ENCODE data around the gene FMNL2.
"Not testable (repeated sequence)": the region's sequence is repeated elsewhere in the genome, so short reads cannot be mapped to it uniquely, and the experiment has no call there.

Gene FMNL2

DNA sequence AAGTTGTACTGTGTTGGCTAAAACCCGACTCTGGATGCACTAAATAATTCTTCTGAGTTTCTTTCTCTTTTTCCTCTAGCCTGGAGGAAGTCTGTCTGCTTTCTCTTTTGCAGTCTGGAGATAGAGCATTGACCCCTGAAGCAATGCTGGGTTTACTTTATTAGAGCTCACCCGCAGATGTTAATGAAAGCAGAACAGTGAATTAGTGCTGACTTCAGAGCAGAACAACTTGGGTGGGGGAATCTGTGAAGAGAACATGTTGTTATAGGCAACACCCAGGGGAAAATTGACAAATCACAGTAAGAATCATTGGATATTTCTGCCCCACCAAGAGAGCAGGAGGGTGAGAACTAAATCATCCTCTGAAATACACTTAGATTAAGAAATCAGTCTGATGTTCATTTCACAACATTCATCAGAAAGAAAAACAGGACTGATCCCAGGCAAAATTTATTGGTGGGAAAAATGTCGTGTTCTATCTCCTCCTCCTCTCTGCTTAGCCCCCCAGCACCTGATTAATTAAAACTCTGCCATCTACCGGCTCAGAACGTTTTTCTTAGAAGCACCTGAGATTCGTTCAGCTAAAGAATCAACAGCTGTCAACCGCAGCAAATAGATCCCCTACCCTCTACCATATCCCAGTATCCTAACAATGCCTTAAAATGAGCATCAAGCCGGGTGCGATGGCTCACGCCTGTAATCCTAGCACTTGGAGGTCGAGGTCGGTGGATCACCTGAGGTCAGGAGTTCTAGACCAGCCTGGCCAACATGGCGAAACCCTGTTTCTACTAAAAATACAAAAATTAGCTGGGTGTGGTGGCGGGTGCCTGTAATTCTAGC is 165.1 kb downstream of the FMNL2 start:
- no peak for DNase-seq

DNA sequence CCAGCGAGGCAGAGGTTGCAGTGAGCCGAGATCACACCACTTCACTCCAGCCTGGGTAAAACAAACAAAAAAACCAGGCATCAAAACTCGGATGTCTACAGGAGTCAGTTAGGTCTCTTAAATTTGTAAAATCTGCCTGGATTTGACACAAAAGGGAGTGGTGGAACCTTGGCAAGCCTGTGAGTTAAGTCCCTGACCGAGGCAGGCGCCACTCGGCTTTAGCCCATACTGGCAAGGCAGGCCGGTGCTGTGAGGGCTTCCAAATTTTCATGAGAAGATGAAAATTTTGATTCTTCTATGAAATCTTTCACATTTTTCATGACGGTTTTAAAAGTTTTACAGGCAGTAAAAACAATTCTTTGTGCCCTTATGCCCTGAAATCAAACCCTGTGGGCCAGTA is 165.8 kb downstream of the FMNL2 start:
- DNase-seq = no peak

DNA sequence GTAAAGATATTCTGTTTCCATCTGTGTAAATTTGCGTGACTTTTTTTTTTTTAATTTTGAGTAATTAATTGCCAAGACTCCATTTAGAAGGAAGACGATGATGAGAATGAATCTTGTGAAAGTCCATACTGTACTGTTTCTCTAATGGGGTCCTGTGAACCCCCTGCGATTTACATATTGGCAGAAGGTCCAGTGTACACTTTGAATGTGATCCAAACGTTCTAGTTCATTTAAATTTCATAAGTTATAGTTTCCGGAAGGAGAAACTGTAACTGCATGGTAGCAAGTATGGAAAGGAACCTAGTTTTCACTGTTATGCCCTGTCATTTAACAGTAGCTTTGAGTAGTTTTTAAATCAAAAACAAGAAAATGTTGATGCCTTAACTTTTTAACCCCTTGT is 166.7 kb downstream of the FMNL2 start:
- no peak for DNase-seq

DNA sequence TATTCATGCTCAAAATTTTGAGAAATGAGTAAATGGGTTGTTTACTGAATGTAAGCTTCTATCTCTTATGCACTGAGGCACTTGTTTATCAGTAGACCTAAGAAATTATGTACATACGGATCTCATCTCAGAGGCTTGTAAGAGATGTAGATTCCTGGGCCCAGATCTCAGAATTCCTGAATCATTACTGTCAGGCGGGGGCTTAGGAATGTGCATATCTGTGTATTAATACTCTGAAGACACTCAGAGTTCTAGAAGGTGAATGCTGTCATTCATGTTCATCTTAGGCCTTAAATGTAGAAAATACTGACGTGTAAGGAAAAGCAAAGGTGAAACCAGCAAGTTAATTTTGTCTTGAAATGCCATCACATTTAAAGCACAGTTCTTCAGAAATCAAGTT is 169.6 kb downstream of the FMNL2 start:
- DNase-seq = no peak

DNA sequence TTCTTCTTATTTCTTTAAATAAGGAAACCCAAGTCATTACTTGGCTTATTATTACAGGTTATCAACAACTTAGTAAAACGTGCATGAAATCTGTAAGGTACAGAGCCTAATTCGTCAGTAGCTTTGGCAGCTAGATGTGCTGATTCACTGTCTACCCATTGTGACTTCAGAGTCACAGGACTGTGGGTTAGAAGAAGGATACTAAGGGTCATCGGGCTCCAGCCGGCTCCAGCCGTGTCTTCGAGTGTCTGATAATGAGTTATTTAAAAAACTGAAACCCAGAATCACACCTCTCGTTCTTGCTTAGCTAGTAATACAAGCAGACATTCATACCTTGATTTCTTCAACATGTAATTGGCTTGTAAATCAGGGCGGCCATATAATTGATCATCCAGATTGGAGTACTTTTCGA is 170.5 kb downstream of the FMNL2 start:
- DNase-seq = no peak

DNA sequence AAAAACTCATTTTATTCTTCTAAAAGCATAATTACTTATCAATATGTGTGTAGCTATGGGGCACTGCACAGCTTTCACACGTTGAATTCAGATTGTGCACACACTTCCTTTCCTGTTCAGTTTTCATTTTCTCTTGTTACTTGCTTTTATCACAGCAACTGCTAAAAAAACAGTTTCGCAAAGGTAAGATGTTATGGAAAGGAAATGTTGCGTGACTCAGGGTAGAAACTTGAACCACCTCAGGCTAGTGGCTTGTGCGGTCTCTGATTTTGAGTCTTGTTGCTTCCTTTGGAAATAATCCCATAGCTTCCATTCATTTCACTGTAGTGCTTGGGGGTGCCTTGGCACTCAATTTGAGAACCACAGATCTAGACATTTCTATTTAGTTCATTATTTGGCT is 171.9 kb downstream of the FMNL2 start:
- no peak for DNase-seq

DNA sequence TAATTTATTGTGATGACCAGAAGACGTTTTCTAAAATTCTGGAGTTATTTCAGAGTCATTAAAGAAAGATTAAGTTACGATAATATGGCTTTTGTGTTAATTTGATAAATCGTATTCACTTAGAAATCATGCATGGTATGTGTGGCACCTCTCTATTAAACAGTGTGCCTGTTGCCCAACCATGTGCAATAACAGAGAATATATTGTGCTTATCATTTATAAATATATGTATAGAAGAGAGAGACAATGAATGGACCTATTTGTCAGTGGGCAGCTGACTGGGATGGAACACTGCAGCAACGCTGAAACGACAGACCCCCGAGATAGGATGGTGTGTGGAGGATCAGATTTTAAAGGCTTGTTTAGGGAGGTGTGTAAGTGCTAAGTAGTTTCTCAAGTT is 172.9 kb downstream of the FMNL2 start:
- DNase-seq = no peak

DNA sequence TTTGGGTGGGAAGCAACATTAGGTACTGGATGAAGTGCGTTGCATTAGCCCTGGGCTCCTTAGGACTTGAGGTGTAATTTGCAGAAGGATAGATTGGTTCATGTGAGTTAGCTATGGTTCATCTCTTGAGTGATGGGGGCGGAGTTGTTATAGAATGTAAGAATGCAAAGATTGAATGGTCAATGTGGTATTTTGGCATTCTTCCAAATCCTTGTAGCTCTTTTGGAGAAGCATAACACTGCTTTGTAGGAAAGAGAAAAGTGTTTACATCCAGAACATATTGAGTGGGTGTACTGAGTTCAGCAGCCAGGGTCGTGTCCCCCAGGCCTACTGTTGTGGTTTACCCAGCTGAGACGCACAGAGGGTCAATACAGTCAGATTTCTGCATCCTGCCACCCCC is 173.5 kb downstream of the FMNL2 start:
- no peak for DNase-seq

DNA sequence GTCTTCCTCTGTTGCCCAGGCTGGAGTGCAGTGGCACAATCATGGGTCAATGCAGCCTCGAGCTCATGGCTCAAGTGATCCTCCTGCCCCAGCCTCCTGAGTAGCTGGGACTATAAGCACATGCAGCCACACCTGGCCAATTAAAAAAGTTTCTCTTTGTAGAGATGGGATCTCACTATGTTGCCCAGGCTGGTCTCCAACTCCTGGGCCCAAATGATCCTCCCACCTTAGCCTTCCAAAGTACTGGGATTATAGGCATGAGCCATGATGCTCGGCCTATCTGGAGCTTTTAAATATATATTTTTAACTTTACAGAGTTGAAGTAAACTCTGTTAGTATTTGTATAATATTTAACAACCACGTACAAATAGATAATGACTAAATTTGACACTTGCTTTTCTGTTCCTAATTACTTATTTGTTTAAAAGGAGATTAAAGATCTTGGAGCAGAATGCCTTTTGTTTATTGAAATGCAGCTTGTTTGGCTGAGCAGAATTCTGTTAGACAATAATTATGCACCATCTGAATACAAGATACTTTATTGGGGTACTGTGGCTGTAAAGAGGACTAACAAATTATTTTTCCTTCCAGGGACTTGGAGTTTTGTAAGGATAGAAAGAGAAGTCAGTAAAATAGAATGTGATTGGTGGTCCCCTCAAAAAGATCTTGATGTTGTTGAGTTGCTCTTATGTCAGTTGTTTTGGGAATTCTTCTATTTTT is 175.0 kb downstream of the FMNL2 start:
- no peak for DNase-seq

DNA sequence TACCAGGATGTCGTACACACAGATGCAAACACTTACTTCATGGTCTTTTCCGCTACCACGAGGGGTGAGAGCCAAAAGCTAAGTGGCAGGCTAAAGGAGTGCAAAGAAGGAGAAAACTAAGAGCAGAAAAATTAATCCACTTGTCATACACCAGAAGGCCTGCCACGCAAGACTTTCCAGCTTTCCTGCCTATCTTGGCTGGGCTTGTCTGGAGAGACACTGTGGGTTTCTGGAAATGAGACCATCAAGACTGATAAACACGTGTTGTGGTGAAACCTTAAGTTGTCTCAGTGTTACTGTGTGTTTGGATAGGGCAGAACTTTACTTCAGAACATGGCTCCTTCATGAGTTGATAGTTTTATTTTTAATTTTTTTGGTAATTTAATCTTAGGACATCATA is 175.6 kb downstream of the FMNL2 start:
- no peak for DNase-seq

DNA sequence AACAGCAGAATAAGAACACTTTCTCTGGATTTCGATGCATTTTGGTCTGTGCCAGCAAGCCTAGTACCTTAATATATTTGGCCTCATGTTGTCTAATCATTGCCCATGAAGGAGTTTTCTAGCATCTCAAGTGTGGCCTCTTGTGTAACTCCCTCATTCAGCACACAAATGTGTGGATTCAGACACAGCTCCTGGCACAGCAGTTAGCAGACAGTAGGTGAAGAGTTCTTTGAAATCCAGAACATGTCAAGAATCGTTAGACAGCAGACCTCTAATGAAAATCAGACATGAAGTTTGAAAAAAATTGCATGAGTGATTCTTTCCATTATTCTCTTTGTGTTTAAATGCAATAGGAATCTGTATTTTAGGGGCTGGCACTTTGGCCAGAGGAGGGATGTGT is 177.0 kb downstream of the FMNL2 start:
- DNase-seq = no peak

DNA sequence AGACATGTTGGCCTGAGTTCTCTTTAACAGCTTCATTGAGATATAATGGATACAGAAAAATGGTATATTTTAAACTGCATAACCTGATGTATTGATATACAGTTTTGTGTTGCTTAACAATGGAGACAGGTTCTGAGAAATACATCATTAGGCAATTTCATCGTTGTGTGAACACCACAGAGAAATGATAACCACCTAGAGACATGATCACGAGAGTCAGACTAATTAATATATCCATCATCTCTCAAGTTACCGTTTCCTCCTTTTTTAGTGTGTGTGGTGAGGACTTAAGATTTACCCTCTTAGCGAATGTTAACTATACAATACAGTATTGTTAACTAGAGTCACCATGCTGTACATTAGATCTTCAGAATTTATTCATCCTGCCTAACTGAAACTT is 178.1 kb downstream of the FMNL2 start:
- DNase-seq = no peak

DNA sequence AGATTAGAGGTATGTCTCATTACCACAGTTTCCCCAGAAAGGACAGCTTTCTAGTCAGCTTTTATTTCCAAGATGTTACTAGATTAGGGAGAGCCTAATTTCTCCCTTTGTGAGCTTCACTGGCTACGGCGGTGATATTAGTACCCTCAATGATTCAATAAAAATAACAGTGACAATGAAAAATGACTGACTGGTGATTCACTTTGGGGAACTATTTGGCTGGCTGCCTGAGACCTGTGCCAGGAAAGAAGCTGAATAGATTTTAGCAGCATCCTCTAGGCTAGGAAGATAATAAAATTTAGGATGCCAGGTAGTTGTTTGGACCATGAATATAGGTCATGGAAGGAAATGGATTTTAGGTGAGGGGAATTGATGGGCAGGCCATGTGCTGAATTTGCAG is 178.7 kb downstream of the FMNL2 start:
- no peak for DNase-seq

DNA sequence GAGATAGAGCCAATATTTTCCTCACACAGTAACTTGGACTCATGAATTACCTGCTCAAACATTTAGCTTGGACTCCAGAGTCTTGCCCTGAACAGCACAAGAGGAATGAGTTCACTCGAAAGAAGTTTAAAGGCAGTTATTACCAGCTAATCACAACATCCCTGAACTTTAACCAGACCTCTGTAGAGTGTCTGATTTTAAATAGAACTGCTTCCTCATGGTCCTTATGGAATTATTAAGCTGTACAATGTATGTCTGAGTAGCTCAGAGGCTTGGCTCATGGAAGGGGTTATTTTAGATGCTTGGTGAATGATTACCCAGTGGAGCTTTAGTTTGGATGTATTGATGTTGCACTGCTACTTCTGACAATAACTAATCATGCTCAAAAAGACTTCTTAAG is 183.1 kb downstream of the FMNL2 start:
- no peak for DNase-seq

DNA sequence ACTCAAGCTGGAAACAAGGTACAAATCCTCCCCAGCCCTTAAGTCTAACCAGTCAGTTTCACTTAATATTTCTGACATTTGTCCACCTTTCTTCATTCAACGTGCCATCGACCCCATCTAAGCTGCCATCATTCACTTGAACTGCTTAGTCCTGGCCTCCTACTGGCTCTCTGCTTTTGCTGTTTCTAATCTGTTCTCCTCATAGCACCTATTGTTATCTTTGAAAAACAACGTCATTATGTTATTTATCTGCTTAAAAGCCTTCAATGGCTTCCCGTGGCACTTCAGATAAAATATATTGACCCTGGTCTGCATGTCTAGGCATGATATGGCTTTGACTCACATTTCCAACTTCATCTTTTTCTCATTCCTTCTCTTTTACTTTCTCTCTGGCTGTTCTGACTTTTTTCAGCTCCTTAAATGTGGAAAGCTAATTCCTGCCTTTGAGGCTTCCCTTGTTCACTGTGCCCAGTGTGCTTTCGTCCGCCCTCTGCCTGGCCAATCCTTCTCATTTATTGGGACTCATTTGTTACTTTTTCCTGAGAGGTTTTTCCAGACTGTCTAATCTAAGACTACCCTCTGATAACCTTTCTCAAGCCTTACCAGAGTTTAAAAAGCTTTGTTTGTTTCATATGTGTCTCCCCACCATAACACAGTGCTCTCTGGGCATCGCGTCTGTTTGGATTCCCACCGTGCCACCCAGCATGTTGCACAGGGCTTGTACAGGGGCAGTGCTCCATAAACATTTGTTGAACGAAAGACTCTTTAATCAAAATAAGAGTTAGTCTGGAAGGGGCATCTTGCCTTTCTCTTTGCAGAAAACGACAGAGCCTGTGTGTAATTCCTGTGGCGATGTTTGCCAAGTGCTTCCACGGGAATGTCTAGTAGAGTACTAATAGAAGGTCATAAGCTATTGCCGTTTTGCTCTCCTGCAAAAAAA is 183.9 kb downstream of the FMNL2 start:
- no peak for DNase-seq

DNA sequence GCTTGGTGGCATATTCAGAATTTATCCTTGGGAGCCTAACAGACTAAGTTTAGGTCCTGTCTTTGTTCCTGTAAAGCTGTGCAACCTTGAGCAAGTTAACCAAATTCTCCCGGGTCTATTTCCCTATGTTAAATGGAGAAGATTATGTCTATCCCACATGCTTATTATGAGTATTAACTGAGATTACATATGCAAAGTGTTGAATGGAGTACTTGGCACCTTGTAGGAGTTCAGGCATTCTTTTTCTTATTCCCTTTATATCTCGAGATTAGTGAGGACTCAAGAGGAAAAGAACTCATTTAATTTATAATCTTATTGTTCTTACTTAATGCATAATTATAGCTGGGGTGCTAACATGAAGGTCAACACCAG is 184.6 kb downstream of the FMNL2 start:
- no peak for DNase-seq

DNA sequence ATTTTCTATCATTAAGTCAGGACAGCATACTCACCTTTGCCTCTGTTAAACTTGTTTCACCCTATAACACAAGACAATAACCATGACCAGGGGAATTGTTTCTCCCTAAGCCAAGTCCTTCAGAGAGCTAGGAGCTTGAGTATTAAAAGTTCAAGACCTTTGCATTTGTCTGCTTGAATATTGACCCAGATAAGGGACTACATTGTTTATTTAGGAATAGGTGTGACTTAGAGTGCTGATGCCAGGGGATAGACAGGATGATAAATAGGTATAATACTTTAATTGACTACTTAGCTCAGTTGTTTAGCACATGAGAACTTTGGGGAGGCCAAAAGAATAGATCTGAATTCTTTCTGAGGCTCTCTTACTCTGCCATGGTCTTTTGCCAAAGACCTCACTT is 185.8 kb downstream of the FMNL2 start:
- DNase-seq = no peak

DNA sequence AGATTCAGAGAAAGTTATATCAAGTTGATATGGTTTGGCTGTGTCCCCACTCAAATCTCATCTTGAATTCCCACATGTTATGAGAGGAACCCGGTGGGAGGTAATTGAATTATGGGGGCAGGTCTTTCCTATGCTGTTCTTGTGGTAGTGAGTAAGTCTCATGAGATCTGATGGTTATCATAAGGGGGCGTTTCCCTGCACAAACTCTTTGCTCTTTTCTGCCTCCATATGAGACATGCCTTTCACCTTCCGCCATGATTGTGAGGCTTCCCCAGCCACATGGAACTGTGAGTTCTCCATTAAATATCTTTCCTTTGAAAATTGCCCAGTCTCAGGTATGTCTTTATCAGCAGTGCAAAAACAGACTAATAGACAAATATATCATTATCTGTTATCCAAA is 187.5 kb downstream of the FMNL2 start:
- DNase-seq = not testable (repeated sequence)

DNA sequence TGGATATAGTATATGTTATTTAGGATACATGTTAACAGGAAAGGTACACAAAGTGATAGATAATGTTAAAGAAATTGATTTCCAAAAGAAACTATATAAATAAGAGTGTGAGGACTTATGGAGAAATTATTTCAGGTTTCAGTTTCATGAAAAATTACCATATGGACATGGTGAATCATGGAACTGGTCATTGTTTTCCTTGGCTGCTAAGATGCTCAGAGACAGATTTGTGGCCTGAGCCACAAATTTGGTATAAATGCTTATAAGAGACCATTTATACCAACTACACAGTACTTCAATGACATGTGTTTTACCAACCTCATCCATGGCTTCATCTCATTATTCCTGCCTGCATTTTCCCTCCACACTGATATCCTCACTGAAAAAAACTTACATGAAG is 188.1 kb downstream of the FMNL2 start:
- no peak for DNase-seq

DNA sequence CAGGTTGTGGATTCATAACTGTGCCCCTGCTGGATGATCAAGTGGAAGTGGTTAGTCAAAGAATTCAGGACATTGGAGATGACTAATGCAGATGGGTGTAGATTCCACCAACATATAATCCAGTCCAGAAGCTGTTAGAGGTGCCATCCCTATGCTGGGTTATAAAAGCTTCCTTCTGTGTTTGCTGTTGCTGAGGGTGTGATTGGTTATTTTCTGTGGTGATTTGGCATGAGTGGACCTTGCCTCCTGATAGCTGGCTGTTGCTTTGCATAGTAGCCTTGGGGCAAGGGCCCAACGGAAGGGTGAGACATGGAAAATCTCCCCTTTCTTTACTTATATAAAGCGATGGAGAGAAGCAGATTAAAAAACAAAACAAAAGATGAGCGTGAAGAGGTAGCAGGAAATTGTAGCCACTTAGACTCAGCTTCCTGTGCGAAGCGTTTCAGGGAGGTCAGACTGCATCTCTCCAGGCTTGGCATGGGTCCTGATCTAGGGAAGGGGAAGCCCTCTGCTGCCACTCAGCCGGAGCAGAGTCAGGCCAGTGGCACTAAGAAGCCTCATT is 190.4 kb downstream of the FMNL2 start:
- DNase-seq = no peak

DNA sequence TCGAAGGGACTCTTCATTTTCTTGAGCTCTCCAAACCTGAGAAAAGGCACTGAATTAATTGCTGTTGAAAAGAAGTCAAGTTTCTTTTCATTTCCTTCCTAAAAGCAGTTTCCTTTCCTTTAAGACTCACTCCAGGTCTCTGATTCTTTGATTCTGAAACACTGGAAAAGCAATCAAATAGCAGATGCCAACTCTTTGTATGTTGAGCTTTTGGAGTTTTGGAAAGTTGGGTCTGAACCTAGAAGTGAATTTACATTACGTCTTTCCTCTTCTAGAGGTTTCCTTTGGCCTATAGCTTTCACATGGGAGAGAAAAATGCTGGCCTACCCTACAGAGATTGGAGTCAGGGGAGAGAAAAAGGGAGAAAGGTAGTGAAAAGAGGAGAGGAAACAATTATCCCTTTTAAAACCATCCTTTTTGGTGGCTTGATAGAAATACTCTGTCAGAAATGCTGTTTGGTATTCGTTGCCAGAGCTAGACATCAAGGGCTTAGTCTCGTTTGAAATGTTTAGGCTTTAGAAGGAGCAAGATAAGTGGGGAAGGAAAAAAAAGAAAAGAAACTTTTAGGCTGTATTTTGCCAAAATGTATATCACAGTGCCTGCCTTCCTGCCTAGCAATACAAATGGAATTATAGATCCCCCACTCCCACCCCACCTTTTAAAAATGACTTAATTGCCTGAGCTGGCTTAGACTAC is 194.6 kb downstream of the FMNL2 start:
- no peak for DNase-seq

DNA sequence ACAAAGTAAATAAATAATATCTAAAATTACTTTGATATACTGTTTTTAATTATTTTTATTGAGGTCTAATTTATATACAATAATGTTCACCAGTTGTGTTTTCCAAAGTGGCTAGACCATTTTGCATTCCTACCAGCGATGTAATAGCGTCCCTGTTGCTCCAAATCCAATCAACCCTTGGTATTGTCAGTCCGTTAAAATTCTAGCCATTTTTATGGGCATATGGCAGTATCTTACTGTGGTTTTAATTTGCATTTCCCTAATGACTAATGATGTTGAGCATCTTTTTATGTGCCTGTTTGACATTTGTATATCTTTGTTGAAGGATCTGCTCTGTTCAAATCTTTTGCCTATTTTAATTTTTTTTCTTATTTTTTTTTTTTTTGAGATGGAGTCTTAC is 197.3 kb downstream of the FMNL2 start:
- DNase-seq = no peak

All from stimulated activated CD4-positive, alpha-beta T cell treated with anti-CD3 and anti-CD28 coated beads, Interleukin-4, amount 100 ng/mL, for 4 hours (primary cell).